MM.1S (cell line): ENCODE data around the gene TMEM59L.

Source experiments
- DNase-seq: peaks from one replicate; pipeline ENCODE4 v3.0.0-alpha.2; 2015
- H2AFZ ChIP-seq: fragments of 300-600 bp; sonication (generic); 2 replicates; pipeline ENCODE4 v1.6.0; 2016; ENCODE audit warnings: antibody characterized with exemption, low read length
- H3F3A ChIP-seq: fragments of 300-600 bp; sonication (generic); 2 replicates; pipeline ENCODE4 v1.6.1; 2016; ENCODE audit warnings: mild to moderate bottlenecking, antibody characterized with exemption, low read length, moderate library complexity, mixed read lengths; ENCODE audit not compliant: insufficient read depth
- H3K27ac ChIP-seq: fragments of 300-600 bp; sonication (generic); 2 replicates; pipeline ENCODE4 v1.5.1; 2016; ENCODE audit warnings: mild to moderate bottlenecking, low read length
- H3K27me3 ChIP-seq: fragments of 300-600 bp; sonication (generic); replicated peaks from 2 replicates; pipeline ENCODE4 v1.6.0; 2016; ENCODE audit warnings: low read length; ENCODE audit not compliant: insufficient read depth
- H3K36me3 ChIP-seq: fragments of 300-600 bp; sonication (generic); replicated peaks from 2 replicates; pipeline ENCODE4 v1.6.1; 2016; ENCODE audit warnings: mild to moderate bottlenecking, low read length, mixed read lengths; ENCODE audit not compliant: insufficient read depth
- H3K4me1 ChIP-seq: fragments of 300-600 bp; sonication (generic); 2 replicates; pipeline ENCODE4 v1.6.1; 2016; ENCODE audit warnings: low read length, mixed read lengths
- H3K4me2 ChIP-seq: fragments of 300-600 bp; sonication (generic); 2 replicates; pipeline ENCODE4 v1.6.0; 2016; ENCODE audit warnings: low read depth, low read length
- H3K4me3 ChIP-seq: fragments of 300-600 bp; sonication (generic); 2 replicates; pipeline ENCODE4 v1.5.1; 2016; ENCODE audit warnings: low read length, mixed read lengths
- H3K79me2 ChIP-seq: fragments of 300-600 bp; sonication (generic); 2 replicates; pipeline ENCODE4 v1.6.1; 2016; ENCODE audit warnings: mixed run types, low read length, mixed read lengths
- H3K9ac ChIP-seq: fragments of 300-600 bp; sonication (generic); 2 replicates; pipeline ENCODE4 v1.6.1; 2016; ENCODE audit warnings: low read length, mixed read lengths
- H3K9me2 ChIP-seq: fragments of 300-600 bp; sonication (generic); replicated peaks from 2 replicates; pipeline ENCODE4 v1.6.1; 2016; ENCODE audit warnings: mild to moderate bottlenecking, low read length, mixed read lengths; ENCODE audit not compliant: insufficient read depth
- H3K9me3 ChIP-seq: fragments of 300-600 bp; sonication (generic); replicated peaks from 2 replicates; pipeline ENCODE4 v1.6.1; 2016; ENCODE audit warnings: mild to moderate bottlenecking, low read length, mixed read lengths; ENCODE audit not compliant: insufficient read depth
- H4K20me1 ChIP-seq: fragments of 300-600 bp; sonication (generic); 2 replicates; pipeline ENCODE4 v1.6.1; 2016; ENCODE audit warnings: mild to moderate bottlenecking, low read length, moderate library complexity, mixed read lengths; ENCODE audit not compliant: insufficient read depth
- EZH2 ChIP-seq: fragments of 300-600 bp; sonication (generic); optimal IDR thresholded peaks from 2 replicates; pipeline ENCODE3; 2017; ENCODE audit warnings: low read depth, mild to moderate bottlenecking, antibody characterized with exemption, low read length, mixed read lengths
- EZH2phosphoT487 ChIP-seq: fragments of 300-600 bp; sonication (generic); IDR thresholded peaks from 2 replicates; pipeline ENCODE4 v1.6.1; 2018; ENCODE audit warnings: antibody characterized with exemption, low read length
- TF ChIP-seq, protein P1 (sequence below): fragments of 300-600 bp; sonication (generic); IDR thresholded peaks from 2 replicates; pipeline ENCODE4 v1.5.1; 2016; ENCODE audit warnings: antibody characterized with exemption, low read length, mixed read lengths

Gene TMEM59L

DNA sequence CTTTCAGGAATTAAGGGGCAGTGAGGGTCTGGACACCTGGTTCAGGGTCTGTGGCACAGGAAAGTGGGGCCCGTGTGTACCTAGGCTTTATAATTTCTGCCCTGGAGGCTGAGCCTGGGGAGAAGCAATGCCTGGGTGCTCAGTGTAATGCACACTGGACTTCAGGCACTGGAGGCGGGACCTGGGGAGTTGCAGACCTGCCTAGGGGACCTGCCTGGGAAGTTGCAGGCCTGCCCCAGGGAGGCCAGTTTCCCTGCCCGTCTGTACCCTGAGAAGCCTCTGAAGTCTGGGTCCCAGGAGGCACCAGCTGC lies 2.5 kb upstream of the TMEM59L start:
- no peaks in the 10 kb centered on the region for H3K9me2 ChIP-seq
- H4K20me1 ChIP-seq = no peaks in the 10 kb centered on the region
- H3K4me3 ChIP-seq = no peak overlapping the region
- H3K4me2 ChIP-seq = no peak overlapping the region
- H3F3A ChIP-seq = no peaks in the 10 kb centered on the region
- H3K79me2 ChIP-seq = no peaks in the 10 kb centered on the region
- H2AFZ ChIP-seq = no peak overlapping the region
- H3K9ac ChIP-seq = no peak overlapping the region
- peaks cover 91% of the 10 kb centered on the region for H3K27me3 ChIP-seq
- no peak for DNase-seq
- H3K36me3 ChIP-seq = no peaks in the 10 kb centered on the region
- H3K9me3 ChIP-seq = no peaks in the 10 kb centered on the region
- H3K4me1 ChIP-seq = no peaks in the 10 kb centered on the region
- TF ChIP-seq EZH2phosphoT487 = no peak
- TF ChIP-seq, protein P1, sequence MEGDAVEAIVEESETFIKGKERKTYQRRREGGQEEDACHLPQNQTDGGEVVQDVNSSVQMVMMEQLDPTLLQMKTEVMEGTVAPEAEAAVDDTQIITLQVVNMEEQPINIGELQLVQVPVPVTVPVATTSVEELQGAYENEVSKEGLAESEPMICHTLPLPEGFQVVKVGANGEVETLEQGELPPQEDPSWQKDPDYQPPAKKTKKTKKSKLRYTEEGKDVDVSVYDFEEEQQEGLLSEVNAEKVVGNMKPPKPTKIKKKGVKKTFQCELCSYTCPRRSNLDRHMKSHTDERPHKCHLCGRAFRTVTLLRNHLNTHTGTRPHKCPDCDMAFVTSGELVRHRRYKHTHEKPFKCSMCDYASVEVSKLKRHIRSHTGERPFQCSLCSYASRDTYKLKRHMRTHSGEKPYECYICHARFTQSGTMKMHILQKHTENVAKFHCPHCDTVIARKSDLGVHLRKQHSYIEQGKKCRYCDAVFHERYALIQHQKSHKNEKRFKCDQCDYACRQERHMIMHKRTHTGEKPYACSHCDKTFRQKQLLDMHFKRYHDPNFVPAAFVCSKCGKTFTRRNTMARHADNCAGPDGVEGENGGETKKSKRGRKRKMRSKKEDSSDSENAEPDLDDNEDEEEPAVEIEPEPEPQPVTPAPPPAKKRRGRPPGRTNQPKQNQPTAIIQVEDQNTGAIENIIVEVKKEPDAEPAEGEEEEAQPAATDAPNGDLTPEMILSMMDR = no peak
- no peak for TF ChIP-seq EZH2
- no peak overlapping the region for H3K27ac ChIP-seq

DNA sequence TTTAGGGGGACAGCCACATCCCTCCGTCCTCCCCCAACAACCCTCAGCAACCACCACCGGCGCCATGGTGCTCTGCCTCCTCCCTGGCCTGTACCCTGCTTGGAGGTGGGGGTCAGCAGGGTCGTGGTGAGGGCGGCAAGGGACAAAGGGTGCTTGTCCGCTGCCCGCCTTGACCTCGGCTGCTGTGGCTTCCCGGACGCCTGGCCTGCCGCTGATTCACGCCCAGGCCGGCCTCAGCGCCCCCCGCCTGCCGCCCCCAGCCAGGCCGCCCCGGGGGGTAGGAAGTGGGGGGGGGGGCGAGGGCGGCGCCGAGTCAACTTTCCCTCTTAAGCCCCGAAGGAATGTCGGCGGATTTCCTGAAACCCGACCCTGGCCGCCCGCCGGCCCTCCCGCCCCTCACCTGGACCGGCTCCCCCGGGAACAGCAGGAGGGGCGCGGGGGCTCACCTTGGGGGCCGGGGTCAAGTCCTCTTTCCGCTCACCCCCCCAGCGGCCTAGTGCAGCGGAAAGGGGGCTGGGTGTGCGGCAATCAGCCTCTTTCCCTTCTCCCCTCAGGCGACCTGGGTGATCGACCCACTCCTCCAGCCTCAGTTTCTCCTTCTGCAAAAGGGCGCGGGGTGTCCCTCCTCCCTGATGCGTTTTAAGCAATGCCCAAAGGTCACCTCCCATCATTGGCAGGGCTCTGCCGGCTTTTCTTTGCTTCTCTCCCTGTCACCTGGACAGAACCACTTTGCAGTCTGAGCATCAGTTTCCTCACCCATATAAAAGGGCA lies 1.9 kb upstream of the TMEM59L start:
- H3K27me3 ChIP-seq = peaks cover 91% of the 10 kb centered on the region
- no peaks in the 10 kb centered on the region for H3K79me2 ChIP-seq
- H3K4me2 ChIP-seq = no peak overlapping the region
- H2AFZ ChIP-seq = no peak overlapping the region
- H4K20me1 ChIP-seq = no peaks in the 10 kb centered on the region
- peak; percentile 99 for TF ChIP-seq EZH2
- TF ChIP-seq, protein P1 = no peak
- TF ChIP-seq EZH2phosphoT487 = 0 out of 2 replicates have a peak, but pooled peaks have one; percentile 90
- no peak for DNase-seq
- no peaks in the 10 kb centered on the region for H3K36me3 ChIP-seq
- no peak overlapping the region for H3K27ac ChIP-seq
- no peak overlapping the region for H3K9ac ChIP-seq
- H3K4me3 ChIP-seq = no peak overlapping the region
- no peaks in the 10 kb centered on the region for H3K4me1 ChIP-seq
- no peaks in the 10 kb centered on the region for H3K9me2 ChIP-seq
- H3F3A ChIP-seq = no peaks in the 10 kb centered on the region
- no peaks in the 10 kb centered on the region for H3K9me3 ChIP-seq

DNA sequence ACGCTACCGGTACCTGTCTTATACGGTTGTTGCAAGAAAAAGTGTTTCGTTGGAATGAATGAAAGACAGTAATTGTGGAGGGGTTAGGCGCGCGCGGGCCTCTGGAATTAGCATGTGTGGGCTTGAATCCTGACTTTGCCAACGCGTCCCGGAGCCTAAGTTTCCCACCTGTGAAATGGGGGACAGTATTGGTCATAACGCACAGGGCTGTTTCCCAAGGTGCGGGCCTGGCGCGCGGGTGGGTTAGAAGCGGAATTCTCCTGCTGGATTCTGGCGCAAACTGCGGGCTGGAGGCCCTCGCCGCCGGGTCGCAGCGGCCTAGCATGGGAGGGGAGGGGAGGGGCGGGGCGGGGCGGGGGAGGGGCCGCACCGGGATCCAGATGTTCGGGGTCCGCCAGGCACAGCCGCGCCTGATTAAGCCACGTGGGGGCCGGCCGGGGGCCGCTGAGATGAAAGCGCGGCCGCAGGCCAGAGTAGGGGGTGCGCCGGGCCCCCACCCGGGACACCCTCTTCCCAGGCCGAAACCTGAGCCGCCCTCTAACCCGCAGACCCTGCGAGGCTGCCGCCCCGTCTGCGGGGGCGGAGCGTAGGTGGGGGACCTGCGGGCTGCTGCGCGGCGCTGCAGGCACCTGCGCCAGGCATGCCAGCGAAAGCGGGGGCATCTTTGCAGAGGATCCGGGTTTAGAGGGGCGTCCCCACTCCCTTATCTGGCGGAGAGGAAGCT lies 1.2 kb upstream of the TMEM59L start:
- Histone ChIP-seq H3K36me3 (no peaks in the 10 kb centered on the region), H3K4me1 (no peaks in the 10 kb centered on the region), H3K27me3 (peaks cover 92% of the 10 kb centered on the region), H3F3A (no peaks in the 10 kb centered on the region), H3K9ac (no peak overlapping the region), H3K9me3 (no peaks in the 10 kb centered on the region), H4K20me1 (no peaks in the 10 kb centered on the region), H2AFZ (no peak overlapping the region), H3K9me2 (no peaks in the 10 kb centered on the region), H3K4me2 (peak overlapping the region; percentile 57; the same call in 1 of the 2 replicates), H3K27ac (no peak overlapping the region), H3K4me3 (no peak overlapping the region), H3K79me2 (no peaks in the 10 kb centered on the region)
- no peak for TF ChIP-seq EZH2
- TF ChIP-seq EZH2phosphoT487 = no peak
- TF ChIP-seq, protein P1 = no peak
- DNase-seq = no peak
